Retina (tissue), 1 donor: ENCODE data around the gene BCL2A1.
"Not testable (repeated sequence)": the region's sequence is repeated elsewhere in the genome, so short reads cannot be mapped to it uniquely, and the experiment has no call there.

Experiments
- DNase-seq: peaks from one replicate; pipeline ENCODE4 v3.0.0-alpha.2; 2016

The BCL2A1 gene

DNA sequence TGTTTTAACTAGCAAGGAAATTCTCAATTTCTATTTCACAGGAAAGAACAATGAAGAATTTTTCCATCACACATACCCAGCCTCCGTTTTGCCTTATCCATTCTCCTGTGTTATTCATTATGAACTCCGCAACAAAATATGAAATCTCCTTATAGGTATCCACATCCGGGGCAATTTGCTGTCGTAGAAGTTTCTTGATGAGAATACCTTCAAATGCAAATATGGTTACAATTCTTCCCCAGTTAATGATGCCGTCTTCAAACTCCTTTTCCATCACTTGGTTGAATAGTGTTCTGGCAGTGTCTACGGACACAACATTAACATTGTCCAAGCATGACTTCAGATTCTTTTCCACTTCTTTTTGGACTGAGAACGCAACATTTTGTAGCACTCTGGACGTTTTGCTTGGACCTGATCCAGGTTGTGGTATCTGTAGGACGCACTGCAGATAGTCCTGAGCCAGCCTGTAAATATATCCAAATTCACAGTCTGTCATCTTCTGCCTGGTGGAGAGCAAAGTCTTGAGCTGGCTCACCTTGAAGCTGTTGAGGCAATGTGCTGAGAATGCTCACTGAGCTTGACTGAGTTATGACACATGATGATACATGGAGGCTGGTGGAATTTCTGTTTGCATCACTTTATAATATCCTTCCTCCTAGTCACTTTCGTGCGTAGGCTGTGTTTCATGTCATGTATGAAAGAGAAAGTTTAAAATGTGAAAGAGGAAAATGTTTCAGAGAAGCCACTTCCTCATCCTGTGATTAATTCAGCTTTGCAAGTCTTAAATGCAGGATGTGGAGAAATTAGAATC is at the start of gene BCL2A1:
BCL2A1 (minus strand) TSS at position 573 of the 811 bp plus-strand sequence; CDS start at position 496, 77 bp downstream.
- DNase-seq, result no peak

DNA sequence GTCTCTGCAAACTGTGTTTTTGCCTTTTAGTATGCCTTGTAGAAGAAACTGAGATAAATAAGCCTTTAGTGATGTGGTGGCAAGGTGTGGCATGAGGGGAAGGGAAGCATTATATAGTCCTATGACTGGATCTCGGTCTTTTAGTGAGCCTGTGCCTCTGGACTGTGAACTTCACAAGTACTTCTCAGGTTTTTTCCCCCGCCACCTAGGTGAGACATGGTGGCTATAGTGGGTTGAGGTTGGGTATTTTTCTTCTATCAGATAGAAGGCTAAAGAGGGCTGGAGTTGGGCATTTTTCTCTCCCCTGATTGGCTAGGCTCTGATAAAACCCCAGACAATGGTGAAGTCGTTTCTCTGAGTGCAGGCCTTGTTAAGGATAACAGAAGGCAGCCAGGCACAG is 49.7 kb upstream of the BCL2A1 start:
- DNase-seq, result no peak

DNA sequence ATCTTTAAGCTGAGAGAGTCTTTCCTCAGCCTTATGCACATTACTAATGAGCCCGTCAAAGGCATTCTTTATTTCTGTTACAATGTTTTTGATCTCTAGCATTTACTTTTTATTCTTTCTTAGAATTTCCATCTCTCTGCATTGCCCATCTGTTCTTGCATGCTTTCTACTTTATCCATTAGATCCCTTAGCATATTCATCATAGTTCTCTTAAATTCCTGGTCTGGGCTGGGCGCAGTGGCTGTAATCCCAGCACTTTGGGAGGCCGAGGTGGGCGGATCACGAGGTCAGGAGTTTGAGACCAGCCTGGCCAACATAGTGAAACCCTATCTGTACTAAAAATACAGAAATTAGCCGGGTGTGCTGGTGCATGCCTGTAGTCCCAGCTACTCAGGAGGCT is 49.2 kb upstream of the BCL2A1 start:
- not testable (repeated sequence) for DNase-seq

DNA sequence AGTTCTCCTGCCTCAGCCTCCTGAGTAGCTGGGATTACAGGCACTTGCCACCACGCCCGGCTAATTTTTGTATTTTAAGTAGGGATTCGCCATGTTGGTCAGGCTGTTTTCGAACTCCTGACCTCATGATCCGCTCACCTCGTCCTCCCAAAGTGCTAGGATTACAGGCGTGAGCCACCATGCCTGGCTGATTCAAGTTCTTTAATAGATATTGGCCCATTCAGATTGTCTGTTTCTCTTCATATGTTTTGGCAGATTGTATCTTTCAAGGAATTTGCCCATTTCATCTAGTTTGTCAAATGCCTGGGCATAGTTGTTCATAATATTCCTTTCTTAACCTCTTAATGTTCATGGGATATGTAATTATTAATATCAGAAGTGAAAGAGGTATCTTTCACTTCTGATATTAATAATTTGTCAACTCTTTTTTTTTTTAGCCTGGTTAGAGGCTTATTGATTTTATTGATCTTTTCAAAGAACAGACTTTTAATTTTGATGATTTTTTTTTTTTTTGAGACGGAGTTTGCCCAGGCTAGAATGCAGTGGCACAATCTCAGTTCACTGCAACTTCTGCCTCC is 48.3 kb upstream of the BCL2A1 start:
- no peak for DNase-seq

DNA sequence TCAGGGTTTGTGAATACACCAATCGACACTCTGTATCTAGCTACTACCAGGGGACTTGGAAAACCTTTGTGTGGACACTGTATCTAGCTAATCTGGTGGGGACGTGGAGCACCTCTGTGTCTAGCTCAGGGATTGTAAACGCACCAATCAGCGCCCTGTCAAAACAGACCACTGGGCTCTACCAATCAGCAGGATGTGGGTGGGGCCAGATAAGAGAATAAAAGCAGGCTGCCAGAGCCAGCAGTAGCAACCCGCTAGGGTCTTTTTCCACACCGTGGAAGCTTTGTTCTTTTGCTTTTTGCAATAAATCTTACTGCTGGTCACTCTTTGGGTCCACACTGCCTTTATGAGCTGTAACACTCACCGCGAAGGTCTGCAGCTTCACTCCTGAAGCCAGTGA is 46.1 kb upstream of the BCL2A1 start:
- not testable (repeated sequence) for DNase-seq

DNA sequence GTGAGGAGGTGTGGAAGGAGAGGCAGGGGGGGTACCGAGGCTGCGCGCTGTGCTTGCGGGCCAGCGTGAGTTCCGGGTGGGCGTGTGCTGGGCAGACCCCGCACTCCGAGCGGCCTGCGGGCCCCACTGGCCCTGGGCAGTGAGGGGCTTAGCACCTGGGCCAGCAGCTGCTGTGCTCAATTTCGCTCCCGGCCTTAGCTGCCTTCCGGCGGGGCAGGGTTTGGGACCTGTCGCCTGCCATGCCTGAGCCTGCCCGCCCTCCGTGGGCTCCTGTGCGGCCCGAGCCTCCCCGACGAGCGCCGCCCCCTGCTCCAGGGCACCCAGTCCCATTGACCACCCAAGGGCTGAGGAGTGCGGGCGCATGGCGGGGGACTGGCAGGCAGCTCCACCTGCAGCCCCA is 45.5 kb upstream of the BCL2A1 start:
- DNase-seq, result not testable (repeated sequence)

DNA sequence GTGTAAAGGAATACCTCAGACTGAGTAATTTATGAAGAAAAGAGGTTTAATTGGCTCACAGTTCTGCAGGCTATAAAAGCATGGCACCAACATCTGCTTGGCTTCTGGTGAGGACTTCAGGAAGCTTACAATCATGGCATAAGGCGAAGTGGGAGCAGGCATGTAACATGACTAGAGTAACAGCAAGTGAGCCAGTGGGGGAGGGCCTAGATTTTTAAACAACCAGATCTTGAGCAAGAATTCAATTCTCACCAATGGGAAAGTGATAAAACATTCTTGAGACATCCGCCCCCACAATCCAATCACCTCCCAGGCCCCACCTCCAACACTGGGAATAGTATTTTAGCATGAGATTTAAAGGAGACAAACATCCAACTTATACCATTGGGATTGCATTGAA is 44.2 kb upstream of the BCL2A1 start:
- no peak for DNase-seq

DNA sequence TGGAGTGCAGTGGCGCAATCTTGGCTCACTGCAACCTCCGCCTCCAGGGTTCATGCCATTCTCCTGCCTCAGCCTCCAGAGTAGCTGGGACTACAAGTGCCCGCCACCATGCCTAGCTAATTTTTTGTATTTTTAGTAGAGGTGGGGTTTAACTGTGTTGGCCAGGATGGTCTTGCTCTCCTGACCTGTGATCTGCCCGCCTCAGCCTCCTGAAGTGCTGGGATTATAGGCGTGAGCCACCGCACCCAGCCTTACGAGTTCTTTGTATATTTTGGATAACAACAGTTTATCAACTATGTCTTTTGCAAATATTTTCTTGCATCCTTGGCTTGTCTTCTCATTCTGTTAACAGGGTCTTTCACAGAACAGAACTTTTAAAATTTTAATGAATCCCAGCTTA is 43.2 kb upstream of the BCL2A1 start:
- not testable (repeated sequence) for DNase-seq

DNA sequence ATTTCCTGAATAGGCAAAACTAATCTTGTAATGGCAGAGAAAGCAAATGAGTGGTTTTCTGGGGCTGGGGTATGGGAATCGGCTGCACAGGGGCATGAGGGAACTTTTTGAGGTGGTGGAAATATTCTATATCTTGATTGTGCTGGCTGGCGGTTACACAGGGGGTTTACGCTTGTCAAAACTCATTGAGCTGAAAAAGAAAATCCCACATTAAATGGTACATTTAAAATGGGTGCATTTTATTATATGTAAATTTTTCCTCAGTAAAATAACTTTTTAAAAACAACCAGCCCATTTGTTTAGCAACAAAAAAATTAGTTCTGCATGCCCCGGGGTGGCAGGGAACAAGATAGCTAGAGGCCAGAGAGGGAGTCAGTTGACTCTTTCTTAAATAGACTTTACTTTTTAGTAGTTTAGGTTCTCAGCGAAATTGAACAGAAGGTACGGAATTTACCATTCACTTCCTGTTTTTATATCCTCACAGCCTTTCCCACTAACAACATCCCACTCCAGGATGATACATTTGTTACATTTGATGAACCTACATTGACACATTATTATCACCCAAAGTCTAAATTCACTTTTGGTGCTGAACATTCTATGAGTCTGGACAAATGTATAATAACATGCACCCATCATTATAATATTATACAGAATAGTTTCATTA is 41.2 kb upstream of the BCL2A1 start:
- DNase-seq, result no peak

DNA sequence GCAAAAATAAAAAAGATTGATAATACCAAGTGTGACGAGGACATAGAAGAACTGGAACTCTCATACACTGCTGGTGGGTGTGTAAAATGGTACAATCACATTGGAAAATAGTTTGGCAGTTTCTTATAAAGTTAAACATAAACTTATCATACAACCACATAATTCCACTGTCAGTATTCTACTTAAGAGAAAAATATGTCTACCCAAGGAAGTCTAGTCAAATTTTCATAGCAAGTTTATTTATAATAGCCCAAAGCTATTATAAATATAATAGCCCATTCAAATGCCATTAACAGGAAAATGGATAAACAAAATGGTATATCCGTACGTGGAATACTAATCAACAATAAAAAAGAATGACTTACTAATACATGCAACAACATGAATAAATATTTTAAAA is 40.6 kb upstream of the BCL2A1 start:
- no peak for DNase-seq

DNA sequence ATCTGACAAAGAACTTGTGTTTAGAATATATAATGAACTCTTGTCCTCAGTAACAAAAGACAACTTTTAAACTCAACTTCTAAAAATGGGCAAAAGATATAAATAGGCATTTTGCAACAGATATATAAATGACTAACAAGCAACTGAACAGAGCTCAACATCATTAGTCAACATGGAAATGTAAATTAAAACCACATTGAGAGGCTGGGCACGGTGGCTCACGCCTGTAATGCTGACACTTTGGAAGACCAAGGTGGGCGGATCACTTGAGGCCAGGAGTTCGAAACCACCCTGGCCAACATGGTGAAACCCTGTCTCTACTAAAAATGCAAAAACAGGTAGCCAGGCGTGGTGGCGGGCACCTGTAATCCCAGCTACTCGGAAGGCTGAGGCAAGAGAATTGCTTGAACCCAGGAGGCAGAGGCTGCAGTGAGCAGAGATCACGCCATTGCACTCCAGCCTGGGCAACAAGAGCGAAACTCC is 40.1 kb upstream of the BCL2A1 start:
- not testable (repeated sequence) for DNase-seq

DNA sequence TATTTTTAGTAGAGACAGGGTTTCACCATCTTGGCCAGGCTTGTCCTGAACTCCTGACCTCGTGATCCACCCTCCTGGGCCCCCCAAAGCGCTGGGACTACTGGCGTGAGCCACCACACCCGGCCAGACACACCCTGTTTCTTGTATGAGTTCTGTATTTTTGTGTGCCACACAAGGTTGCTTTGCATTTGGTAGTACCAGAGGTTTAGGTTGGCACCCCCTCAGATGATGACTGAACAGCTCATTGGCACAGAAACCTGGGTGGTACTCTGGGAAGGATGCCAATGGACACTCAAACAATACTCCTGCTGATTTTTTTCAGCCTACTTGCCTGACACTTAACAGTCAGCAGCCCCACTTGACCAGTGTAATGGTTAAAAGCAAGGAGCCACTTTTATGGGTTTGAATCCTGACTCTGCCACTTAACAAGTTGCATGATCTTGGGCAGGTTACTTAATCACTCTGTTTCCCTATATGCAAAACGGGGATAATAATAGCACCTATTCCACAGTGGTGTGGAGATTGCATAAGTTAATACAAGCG is 39.2 kb upstream of the BCL2A1 start:
- no peak for DNase-seq

DNA sequence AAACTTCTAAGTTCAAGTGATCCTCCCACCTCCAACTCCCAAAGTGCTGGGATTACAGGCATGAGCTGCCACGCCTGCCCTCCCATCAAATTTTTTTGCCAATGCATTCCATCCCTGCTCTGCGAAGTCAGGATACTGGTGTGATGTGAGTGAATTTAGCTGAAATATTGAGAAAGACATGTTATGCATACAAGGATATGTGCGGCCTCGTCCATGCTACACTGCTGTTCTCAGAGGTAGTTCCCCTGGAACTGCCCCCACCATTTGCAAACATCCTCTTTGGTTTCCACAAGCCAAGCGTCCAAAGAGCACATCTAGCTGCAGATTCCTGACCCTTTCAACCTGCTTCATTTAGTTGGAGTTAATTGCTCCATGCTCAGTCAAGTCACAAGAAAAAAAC is 36.5 kb upstream of the BCL2A1 start:
- no peak for DNase-seq

DNA sequence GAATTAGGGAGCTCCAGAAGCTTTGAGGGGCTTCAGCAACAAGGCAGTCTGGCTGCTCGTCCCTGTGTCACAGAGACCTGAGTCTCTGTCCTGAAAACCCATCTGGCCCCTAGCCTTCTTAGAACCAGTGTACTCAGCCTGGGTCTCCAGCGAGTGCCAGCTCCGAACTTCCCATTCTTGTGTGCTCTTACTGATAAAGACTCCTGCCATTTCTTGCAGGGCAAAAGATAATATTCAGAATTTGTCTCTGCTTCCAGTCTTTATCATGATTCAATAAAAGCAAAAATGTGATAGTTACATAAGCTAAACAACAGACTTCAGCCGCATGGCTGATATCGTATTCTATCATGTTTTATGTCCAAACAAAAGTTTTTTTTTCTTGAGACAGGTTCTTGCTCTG is 36.0 kb upstream of the BCL2A1 start:
- DNase-seq, result no peak

DNA sequence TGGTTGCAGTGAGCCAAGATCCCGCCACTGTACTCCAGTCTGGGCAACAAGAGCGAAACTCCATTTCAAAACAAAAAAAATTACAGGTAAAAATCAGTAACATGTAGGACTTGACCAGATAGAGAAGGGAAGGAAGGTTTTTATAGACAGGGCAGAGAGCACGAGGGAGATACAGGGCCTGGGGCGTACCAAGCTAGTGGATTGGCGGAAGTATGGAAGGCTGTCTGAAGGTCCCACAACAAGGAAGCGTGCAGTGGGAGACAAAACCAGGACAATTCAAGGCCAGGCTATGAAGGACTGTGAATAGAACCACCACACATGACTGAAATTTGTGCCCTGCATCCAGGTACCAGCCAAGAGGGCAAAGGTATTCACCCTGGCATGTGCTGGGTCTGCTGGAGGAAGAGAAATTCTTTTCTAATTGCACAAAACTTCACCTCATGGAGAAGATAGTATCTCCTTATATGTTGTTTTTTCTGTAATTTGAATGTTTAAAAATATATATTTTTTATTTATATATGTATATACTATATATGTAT is 33.0 kb upstream of the BCL2A1 start:
- no peak for DNase-seq

DNA sequence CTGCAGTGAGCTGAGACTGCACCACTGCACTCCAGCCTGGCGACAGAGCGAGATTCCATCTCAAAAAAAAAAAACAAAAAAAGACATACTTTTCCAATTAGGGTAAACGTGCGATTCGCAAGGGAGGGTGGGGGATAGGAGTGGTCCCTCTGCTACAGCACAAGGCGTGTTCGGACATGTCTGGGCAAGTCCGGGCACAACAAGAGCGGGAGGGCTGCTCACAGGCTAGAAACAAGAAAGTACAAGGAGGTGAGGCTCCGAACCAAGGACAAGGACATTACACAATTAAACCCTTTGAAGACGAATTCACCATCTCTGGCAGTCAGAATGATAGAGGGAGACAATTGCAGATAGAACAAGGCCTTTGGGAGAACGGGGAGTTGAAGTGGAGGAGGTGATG is 32.2 kb upstream of the BCL2A1 start:
- no peak for DNase-seq

DNA sequence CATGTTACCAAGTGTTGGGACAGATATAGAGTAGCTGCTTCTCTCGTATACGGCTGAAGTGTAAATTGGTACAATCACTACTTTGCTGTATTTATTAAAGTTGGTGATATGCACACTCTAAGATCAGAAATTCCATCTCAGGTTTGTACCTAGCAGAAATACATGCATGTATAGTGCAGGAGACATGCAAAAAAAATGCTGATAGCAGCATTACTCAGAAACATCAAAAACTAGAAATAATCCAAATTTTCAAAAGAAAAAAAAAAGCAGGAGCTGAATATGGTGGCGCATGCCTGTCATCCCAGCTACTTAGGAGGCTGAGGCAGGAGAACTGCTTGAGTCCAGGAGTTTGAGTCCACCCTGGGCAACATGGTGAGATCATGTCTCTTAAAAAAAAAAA is 31.3 kb upstream of the BCL2A1 start:
- no peak for DNase-seq

DNA sequence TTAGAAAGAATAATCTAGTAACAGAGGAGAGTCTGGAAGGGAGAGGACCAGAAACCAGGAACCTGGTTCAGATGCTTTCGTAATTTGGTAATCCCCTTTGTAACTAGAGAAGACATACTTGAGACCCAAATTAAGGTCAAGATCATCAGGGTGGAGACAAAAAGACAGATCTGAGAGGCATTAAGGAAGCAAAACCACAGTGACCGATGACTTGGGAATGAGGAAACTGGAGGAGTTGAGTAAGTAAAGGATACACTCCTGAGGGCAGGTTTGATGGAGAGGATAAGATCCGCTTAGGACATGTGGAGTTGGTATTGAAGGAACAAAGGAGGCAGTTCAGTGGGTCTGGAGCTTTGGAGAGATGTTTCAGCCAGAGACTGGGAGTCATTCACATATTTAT is 23.6 kb upstream of the BCL2A1 start:
- DNase-seq, result no peak

DNA sequence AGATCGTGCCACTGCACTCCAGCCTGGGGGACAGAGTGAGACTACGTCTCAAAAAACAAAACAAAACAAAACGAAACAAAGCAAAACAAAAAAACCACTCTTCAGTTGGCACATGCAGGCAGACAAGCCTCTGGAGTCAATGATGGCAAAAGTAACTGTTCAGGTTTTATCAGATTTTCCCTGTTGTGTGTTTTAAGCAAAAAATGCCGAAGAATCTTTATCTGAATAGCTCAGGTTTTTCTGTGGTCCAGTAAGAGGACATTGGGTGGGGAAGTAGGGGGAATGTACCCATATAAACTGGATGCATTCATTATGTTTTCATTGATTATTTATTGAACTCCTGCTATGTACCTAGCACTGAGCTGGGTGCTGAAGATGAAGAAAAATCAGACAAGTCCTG is 20.8 kb upstream of the BCL2A1 start:
- DNase-seq, result no peak

DNA sequence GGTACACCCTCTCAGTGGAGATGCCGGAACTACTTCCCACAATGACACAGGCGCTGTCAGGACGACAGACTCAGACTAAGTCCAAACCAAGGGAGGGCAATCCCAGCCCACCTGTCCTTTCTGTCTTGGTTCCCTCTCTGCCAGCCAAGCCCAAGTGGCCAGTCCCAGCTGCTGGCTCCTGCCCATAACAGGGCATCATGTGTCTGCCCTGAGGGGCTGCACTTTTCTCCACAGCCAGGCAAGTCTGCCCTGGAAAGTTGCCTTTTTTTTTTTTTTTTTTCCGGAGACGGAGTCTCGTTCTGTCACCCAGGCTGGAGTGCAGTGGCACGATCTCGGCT is 20.0 kb upstream of the BCL2A1 start:
- DNase-seq, result no peak

DNA sequence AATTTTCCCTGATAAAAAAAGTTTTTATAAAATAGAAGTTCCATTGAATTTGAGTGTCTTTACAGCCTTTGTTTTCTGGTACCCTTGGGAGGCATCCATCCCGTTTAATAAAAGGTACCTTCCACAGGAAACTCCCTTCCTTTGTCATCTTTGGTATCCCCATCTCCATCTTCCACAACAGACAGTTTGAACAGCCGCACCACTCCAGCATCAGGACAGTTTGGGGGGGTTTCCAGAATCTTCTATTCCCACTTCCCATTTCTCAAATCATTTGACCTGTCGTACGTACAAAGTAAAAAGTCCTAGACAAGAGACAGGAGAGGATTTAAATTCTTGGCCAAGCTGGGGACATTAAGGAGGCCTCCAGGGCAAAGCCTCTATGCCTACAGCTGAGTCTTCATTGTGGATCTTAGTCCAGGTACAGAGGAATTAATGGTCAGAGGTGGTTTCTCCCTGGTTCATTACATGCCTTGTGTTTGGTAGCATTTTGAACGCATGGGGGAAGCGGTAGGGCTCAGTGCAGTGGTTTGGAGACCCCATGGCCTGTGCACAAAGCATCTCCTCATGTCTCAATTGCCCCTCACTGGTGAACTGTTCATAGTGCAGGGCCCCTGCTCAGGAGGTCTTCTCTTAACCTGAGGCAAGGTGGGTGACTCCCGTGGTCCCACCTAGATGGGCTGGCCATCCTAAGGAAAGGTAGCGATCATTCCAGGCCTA is 19.4 kb upstream of the BCL2A1 start:
- DNase-seq, result no peak

DNA sequence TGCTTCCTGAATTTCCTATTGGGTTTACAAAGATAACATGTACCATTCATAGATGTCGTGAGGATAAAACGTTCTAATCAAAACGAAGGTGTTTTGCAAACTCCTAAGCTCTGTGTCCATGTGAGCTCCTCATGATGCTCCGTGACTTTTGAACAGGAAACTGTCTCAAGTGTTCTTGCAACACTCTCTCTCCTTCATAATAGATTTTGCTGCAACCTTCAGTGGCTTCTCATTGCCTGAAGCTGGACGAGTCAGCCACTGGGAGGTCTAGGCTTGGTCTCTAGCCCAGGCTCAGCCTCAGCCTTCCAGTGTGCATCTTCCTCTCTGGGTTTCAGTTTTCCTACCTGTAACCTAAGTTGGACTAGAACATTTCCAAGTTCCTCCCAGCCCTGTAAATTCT is 18.7 kb upstream of the BCL2A1 start:
- no peak for DNase-seq

DNA sequence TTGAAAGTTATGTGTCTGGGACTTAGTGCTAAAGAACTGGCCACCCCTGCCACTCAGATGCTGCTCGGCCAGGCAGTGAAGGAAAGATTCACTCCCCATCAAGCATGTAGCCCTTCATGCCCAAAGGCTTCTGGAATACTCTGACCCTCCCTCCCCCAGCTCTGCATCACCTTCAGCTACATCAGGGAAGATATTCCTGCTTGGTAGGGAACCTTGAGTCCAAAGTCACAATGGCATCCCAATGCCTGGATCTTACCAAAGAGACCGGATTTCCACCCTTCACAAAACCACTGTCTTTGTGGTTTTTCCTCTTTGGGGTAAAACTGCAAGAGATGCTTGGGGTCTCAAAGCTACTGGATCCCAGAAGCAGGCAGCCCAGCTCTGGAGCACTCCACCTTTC is 18.2 kb upstream of the BCL2A1 start:
- no peak for DNase-seq
